ENCODE data around the gene HRH1.
"Not testable (repeated sequence)": the region's sequence is repeated elsewhere in the genome, so short reads cannot be mapped to it uniquely, and the experiment has no call there.

Gene HRH1, protein sequence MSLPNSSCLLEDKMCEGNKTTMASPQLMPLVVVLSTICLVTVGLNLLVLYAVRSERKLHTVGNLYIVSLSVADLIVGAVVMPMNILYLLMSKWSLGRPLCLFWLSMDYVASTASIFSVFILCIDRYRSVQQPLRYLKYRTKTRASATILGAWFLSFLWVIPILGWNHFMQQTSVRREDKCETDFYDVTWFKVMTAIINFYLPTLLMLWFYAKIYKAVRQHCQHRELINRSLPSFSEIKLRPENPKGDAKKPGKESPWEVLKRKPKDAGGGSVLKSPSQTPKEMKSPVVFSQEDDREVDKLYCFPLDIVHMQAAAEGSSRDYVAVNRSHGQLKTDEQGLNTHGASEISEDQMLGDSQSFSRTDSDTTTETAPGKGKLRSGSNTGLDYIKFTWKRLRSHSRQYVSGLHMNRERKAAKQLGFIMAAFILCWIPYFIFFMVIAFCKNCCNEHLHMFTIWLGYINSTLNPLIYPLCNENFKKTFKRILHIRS

GRCh38 chr3:11154036-11154952, at the start of gene HRH1:
TSS of gene HRH1 (plus strand) at chr3:11154493. CDS start at chr3:11259038, 104,545 bp downstream.
- DNase-seq = no peak

DNA sequence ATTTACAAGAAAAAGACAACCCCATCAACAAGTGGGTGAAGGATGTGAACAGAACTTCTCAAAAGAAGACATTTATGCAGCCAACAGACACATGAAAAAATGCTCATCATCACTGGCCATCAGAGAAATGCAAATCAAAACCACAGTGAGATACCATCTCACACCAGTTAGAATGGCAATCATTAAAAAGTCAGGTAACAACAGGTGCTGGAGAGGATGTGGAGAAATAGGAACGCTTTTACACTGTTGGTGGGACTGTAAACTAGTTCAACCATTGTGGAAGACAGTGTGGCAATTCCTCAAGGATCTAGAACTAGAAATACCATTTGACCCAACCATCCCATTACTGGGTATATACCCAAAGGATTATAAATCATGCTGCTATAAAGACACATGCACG, 41.0 kb upstream of the HRH1 start:
- DNase-seq = not testable (repeated sequence)

- no peak for DNase-seq
These were observed 38.7 kb upstream of the HRH1 start for GRCh38 chr3:11115548-11115947.

DNA sequence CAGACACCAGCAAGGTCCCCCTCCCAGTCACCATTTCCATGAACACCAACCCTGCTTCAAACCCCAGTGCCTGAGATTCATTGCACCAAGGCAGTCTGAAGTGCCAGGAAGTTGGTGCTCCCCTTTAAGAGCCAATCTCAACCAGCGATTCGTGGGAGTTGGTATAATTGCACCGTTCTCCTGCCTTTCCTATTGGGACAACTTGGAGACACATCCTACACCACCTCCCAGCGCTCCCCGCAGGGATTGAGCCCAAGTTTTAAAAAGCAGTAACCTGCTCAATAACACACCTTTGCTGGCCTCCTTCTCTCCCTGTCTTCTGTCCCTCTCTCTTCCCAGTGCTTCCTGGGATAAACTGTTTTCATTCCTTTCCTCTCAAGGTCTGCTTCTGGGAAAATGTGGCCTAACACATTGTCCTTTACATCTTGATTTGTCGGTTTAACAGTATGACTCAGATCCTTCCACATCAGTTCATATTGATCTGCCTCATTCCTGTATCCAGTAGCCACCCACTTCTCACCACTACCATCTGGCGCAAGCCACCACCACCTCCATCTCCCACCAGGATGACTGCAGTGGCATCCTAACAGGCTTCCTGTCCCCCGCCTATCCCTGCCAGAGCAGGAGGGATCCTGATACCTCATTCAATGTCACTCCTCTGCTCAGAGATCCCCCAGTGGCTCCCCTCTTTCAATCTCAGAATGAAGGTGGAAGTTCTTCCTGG, 37.8 kb upstream of the HRH1 start:
- DNase-seq = no peak

DNA sequence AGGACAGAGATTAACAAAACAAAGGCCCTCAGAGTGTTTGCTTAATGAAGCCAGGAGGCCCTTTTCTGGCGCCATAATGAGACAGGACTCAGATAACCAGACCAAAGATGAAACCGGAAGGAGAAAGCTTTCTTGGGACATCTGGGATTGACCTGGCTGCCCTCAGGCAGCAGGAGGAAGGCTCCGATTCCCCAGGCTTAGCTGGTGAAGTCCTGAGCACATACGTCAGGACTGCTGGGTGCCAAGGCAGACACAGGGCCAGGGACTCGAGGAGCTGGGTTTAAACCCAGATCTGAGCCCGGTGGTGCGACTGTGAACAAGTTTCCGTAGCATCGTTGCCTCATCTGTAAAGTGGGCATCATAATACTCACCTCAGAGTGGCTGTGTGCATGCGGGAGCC, 36.7 kb upstream of the HRH1 start:
- DNase-seq = no peak

DNA sequence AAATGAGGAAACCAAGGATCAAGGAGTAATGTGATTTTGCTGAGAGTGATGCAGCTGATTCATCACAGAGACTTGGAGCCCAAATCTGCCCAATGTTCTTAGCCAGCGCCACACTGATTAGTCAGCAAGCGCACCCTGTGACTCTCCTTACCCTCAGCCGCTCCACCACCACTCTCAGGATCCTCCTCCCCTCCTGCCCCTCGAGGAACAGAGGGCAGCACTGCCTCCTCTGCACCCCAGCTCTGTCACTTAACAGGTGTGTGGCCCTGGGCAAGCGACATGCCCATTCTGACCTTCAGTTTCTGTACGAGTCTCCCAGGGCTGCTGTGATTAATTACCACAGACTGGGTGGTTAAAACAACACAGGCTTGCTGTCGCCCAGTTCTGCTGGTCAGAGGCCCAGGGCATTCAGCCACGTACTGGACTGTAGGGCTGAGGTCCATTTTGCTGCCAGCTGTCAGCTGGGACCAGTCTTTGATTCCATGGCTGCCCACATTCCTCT, 36.1 kb upstream of the HRH1 start:
- DNase-seq = no peak

- DNase-seq = no peak
These were observed 34.0 kb upstream of the HRH1 start for GRCh38 chr3:11120091-11120805.

GRCh38 chr3:11126653-11127052, 27.6 kb upstream of the HRH1 start:
- DNase-seq = no peak

GRCh38 chr3:11128682-11129632, 25.3 kb upstream of the HRH1 start:
- no peak for DNase-seq

DNA sequence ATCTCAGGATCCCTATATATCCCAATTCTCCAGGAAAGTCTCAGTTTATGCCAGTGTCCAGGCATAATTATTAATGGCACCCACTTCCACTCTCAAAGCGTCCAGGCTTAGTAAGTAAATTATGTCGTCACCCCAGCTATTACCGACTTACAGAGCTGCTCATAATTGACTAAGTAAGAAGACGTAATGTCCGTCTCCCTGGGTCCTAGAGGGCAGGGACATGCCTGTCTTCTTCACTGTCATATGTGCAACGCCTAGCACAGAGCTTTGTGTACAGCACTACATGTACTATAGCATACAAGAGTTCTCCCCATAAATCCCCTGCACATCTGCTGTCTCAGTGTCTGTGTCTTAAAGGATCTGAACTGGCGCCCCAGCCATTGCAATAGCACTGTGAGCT, 23.9 kb upstream of the HRH1 start:
- no peak for DNase-seq

DNA sequence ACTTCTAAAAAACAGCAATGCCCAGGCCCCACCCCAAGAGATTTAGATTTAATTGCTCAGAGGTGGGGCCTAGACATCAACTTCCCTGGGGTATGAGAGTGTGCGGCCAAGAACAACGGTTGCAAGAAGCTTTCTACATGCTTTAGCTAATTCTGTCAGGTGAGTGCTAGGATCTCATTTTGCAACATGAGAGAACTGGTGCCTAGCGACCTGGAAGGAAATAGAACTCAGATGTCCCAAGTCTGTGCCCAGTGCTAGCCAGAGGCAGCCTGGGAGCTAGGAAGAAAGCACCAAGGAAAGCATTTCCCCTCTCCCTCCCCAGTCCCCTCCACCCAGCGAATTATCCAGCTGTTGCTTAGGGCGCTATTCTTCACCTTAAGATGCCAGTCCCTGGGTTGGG, 22.9 kb upstream of the HRH1 start:
- no peak for DNase-seq

- not testable (repeated sequence) for DNase-seq
These were observed 22.4 kb upstream of the HRH1 start for GRCh38 chr3:11131886-11132285.

DNA sequence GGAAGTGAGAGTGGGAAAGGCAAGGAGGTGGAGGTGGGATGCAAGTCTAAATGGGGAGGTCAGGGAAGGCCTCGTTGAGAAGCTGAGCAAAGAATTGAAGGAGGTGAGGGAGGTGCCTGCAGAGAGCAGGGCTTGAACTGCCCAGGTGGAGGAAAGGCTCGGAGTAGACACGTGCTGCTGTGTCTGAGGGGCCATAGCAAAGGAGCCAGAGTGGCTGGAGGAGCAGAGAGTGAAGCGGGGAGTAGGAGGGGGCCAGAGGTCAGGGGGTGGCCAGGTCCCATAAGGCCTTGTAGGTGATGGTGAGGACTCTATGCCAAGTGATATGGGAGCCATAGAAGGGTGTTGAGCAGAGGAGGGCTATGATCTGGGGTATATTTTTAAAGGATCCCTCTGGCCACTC, 21.4 kb upstream of the HRH1 start:
- DNase-seq = no peak

DNA sequence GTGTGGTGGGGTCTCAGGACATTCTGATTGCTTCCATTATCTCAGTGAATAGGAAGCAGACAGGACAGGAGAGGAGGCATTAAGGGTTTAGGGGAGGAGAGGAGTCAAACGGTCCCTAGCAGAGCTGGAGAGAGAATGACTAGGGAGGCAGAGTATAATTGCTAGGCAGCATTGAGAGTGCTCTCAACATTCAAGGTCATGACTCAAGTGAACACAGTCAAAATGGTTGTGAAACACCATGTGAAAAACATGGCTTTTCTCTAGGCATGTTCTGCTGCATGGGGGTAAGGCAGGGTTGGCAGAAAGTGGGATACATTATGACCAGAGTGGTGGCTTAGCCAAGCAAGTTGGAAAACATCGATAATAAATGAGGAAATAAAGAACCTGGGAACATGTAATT, 19.5 kb upstream of the HRH1 start:
- DNase-seq = no peak

- DNase-seq = no peak
These were observed 18.2 kb upstream of the HRH1 start for GRCh38 chr3:11136116-11136515.

DNA sequence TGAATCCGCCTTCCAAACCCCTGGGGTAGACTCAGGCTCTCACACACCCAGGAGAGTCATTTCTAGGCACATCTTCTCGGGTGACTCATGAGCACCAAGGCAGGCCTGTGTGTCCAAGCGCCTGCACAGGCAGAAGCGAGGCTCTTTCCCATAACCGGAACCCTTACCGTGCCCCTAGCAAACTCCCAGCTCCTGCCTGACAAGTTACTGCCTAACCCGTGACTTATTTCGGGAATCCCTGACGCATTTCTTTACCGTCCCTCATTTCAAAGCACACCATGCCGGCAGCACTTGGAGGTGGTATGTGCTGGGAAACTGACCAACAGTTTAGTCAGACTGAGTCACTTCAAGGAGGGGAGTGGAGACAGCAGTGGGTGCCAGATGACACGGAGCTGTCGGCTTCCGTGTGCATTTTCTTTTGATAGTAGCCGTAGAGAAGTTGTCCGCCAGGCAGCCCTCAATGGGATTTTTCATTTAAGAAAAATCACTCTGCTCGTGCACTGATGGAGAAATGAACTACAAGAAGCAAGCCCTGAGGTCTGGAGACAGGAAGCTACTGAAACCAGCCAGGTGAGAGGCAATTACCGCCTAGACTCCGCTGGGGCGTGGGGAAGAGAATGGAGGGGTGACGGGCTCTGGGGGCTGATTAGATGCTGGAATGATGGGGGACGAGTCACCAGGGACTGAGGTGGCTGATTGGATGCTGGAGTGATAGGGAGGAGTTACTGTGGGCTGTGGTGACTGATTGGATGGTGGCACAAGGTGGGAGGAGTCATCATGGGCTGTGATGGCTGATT, 17.3 kb upstream of the HRH1 start:
- no peak for DNase-seq

DNA sequence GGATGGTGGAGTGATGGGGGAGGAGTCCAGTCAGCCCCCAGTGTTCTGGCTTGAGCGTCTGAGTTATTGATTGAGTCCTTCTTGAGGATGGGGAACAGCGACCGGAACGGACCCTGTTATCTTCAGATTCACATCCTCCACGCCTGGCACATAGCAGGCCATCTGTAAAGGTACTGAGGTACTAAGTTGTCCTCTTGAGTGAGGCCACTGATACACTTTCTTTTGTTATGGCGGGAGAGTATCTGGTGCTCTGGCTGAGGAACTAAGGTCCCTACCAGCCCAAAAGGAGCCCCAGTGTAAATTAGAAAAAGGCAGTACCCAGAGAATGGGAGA, 16.7 kb upstream of the HRH1 start:
- DNase-seq = no peak

DNA sequence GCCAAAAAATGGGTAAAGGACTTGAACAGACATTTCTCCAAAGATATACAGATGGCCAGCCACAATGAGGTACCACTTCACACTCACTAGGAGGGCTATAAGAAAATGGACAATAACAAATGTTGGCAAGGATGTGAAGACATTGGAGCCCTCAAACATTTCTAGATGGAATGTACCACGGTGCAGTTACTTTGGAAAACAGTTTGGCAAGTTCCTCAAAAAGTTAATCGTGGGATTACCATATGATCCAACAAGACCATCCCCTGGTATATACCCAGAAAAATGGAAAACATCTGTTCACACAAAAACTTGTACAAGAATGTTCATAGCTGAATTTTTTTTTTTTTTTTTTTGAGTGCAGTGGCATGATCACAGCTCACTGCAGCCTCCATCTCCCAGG, 15.9 kb upstream of the HRH1 start:
- DNase-seq = no peak

DNA sequence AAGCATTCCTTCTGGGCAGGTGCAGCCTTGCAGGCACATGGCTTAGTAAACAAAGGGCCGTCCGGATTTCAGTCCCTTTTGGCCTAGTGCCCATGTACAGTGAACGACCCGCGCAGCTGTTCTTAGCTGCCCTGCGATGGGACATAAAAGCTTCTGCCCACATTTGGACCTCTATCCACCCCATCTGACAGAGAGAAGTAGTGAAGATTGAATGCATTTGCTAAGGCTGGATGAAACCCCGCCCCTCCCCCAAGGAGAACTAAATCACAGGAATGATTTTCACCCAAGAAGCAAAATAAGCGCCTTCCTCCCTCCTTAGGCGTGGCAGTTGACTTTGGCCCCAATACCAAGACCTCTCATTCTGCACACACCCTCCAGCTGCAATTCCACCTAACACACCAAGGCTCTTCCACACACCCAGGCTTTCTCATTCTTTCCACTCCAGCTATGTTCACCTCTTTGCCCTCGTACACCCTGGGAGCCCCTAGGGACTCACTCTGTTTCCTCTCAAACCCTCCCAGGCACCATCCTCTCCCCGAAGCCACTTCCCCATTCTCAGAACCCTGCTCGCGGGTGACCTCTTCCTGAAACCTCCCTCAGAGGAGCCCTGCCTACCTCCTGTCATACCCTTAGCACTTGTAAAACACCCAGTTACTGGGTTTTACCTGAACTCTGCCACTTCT, 14.1 kb upstream of the HRH1 start:
- DNase-seq = no peak

DNA sequence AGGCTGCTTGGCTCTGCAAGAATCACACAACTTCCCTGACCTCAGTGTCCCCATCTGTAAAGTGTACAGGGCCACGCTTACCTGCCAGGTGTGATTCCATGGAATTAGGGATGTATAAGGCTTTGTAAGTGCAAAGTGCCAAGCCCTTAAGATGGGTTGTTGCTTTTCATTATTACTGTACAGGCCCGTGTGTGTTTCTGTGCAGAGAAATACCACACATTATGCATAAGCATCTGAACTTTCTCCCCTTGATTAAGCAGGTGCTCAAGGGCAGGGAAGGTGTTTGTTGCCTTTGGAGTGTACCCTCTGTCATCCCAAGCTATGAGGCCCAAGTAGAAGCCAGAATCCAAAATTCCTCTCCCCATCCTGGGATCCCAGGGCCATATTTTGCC, 13.6 kb upstream of the HRH1 start:
- no peak for DNase-seq

Measured in cortex of kidney (tissue), 1 donor.